Activated naive CD4-positive, alpha-beta T cell treated with anti-CD3 and anti-CD28 coated beads, Interleukin-2, amount 50 U/mL, for 24 hours (primary cell): Measurements from ENCODE around the gene ELF1.
A peak's percentile ranks its signal among the peaks of the same experiment; 100 is the strongest.

Experiments used
- H3K27ac Mint-ChIP-seq: one replicate; pipeline ENCODE4 v1.8.0; 2021; ENCODE audit warnings: mild to moderate bottlenecking, mixed read lengths
- H3K27me3 Mint-ChIP-seq: one replicate; pipeline ENCODE4 v1.8.0; 2021; ENCODE audit warnings: mixed read lengths
- H3K36me3 Mint-ChIP-seq: one replicate; pipeline ENCODE4 v1.8.0; 2021; ENCODE audit warnings: mixed read lengths
- H3K4me1 Mint-ChIP-seq: one replicate; pipeline ENCODE4 v1.8.0; 2021; ENCODE audit warnings: mixed read lengths
- H3K4me3 Mint-ChIP-seq: one replicate; pipeline ENCODE4 v1.8.0; 2021; ENCODE audit warnings: mild to moderate bottlenecking, mixed read lengths
- H3K9me3 Mint-ChIP-seq: one replicate; pipeline ENCODE4 v1.8.0; 2021; ENCODE audit warnings: mixed read lengths

Gene ELF1

GRCh38 chr13:41019011-41019487, at the start of gene ELF1:
Gene ELF1 (minus strand): TSS chr13:41019316. CDS start chr13:40982054, 37,262 bp downstream.
- Mint-ChIP-seq H3K36me3 (peaks cover 5% of the 10 kb centered on the region), H3K9me3 (no peaks in the 10 kb centered on the region), H3K4me3 (peak within 1 kb of the TSS; percentile 98), H3K27me3 (no peaks in the 10 kb centered on the region), H3K27ac (peak within 1 kb of the TSS; percentile 99), H3K4me1 (peaks cover 56% of the 10 kb centered on the region)

GRCh38 chr13:41065078-41065477, 46.0 kb upstream of the ELF1 start:
- Mint-ChIP-seq H3K27me3 (no peaks in the 10 kb centered on the region), H3K4me1 (peaks cover 28% of the 10 kb centered on the region), H3K4me3 (no peak overlapping the region), H3K27ac (no peak overlapping the region), H3K9me3 (no peaks in the 10 kb centered on the region), H3K36me3 (peaks cover 11% of the 10 kb centered on the region)

- Mint-ChIP-seq H3K27ac (no peak overlapping the region), H3K9me3 (no peaks in the 10 kb centered on the region), H3K36me3 (peaks cover 11% of the 10 kb centered on the region), H3K4me3 (no peak overlapping the region), H3K4me1 (peaks cover 32% of the 10 kb centered on the region), H3K27me3 (no peaks in the 10 kb centered on the region)
Measured at GRCh38 chr13:41064493-41064892, 45.4 kb upstream of the ELF1 start.

- peaks cover 54% of the 10 kb centered on the region for H3K4me1 Mint-ChIP-seq
- H3K4me3 Mint-ChIP-seq = peak overlapping the region; percentile 99
- H3K36me3 Mint-ChIP-seq = peaks cover 6% of the 10 kb centered on the region
Measured at GRCh38 chr13:41061914-41062837, 43.1 kb upstream of the ELF1 start.

GRCh38 chr13:41061075-41061913, 42.2 kb upstream of the ELF1 start, which contains the start of gene WBP4:
Gene WBP4 (plus strand): TSS chr13:41061509. CDS start chr13:41061674, 165 bp downstream.
- peaks cover 63% of the 10 kb centered on the region for H3K4me1 Mint-ChIP-seq
- no peaks in the 10 kb centered on the region for H3K27me3 Mint-ChIP-seq

More at GRCh38 chr13:41061914-41062837, 43.1 kb upstream of the ELF1 start:
- no peaks in the 10 kb centered on the region for H3K9me3 Mint-ChIP-seq
- peak overlapping the region; percentile 99 for H3K27ac Mint-ChIP-seq
- H3K27me3 Mint-ChIP-seq = no peaks in the 10 kb centered on the region

GRCh38 chr13:41060724-41061074, 41.6 kb upstream of the ELF1 start:
- Mint-ChIP-seq H3K27me3 (no peaks in the 10 kb centered on the region), H3K4me3 (peak overlapping the region; percentile 99), H3K4me1 (peaks cover 69% of the 10 kb centered on the region), H3K36me3 (peaks cover 5% of the 10 kb centered on the region), H3K27ac (peak overlapping the region; percentile 99), H3K9me3 (no peaks in the 10 kb centered on the region)

More at GRCh38 chr13:41061075-41061913, 42.2 kb upstream of the ELF1 start, which contains the start of gene WBP4:
- Mint-ChIP-seq H3K4me3 (peak within 1 kb of the TSS; percentile 99), H3K9me3 (no peaks in the 10 kb centered on the region), H3K27ac (peak within 1 kb of the TSS; percentile 99), H3K36me3 (peaks cover 6% of the 10 kb centered on the region)

- Mint-ChIP-seq H3K36me3 (peaks cover 5% of the 10 kb centered on the region), H3K4me3 (peak overlapping the region; percentile 99), H3K27me3 (no peaks in the 10 kb centered on the region), H3K27ac (peak overlapping the region; percentile 99), H3K4me1 (peaks cover 72% of the 10 kb centered on the region), H3K9me3 (no peaks in the 10 kb centered on the region)
Measured at GRCh38 chr13:41060082-41060723, 41.1 kb upstream of the ELF1 start.

GRCh38 chr13:41059456-41060081, 40.5 kb upstream of the ELF1 start:
- Mint-ChIP-seq H3K27me3 (no peaks in the 10 kb centered on the region), H3K4me3 (peak overlapping the region; percentile 99), H3K9me3 (no peaks in the 10 kb centered on the region), H3K36me3 (peaks cover 5% of the 10 kb centered on the region), H3K27ac (peak overlapping the region; percentile 99), H3K4me1 (peaks cover 74% of the 10 kb centered on the region)

GRCh38 chr13:41058295-41059070, 39.4 kb upstream of the ELF1 start:
- Mint-ChIP-seq H3K9me3 (no peaks in the 10 kb centered on the region), H3K27ac (peak overlapping the region; percentile 99), H3K4me1 (peaks cover 75% of the 10 kb centered on the region), H3K4me3 (peak overlapping the region; percentile 99), H3K27me3 (no peaks in the 10 kb centered on the region), H3K36me3 (peaks cover 2% of the 10 kb centered on the region)

- Mint-ChIP-seq H3K4me1 (peaks cover 61% of the 10 kb centered on the region), H3K27me3 (no peaks in the 10 kb centered on the region), H3K36me3 (no peaks in the 10 kb centered on the region), H3K4me3 (peak overlapping the region; percentile 12), H3K27ac (peak overlapping the region; percentile 65), H3K9me3 (no peaks in the 10 kb centered on the region)
Measured at GRCh38 chr13:41056826-41057711, 38.0 kb upstream of the ELF1 start.

GRCh38 chr13:41056194-41056593, 37.1 kb upstream of the ELF1 start:
- Mint-ChIP-seq H3K9me3 (no peaks in the 10 kb centered on the region), H3K4me1 (peaks cover 65% of the 10 kb centered on the region)

GRCh38 chr13:41054919-41055619, 36.0 kb upstream of the ELF1 start:
- Mint-ChIP-seq H3K36me3 (no peaks in the 10 kb centered on the region), H3K27me3 (no peaks in the 10 kb centered on the region), H3K9me3 (no peaks in the 10 kb centered on the region), H3K27ac (peak overlapping the region; percentile 81), H3K4me3 (peak overlapping the region; percentile 9), H3K4me1 (peaks cover 75% of the 10 kb centered on the region)

More at GRCh38 chr13:41056194-41056593, 37.1 kb upstream of the ELF1 start:
- Mint-ChIP-seq H3K36me3 (no peaks in the 10 kb centered on the region), H3K27me3 (no peaks in the 10 kb centered on the region), H3K27ac (no peak overlapping the region), H3K4me3 (peak overlapping the region; percentile 12)
